Measurements from ENCODE around the gene RAB11A. TPM values are rescaled to one million over a fixed set of nuclear protein-coding genes. Genes with fewer than 3 reads are reported as not detected.

Gene RAB11A
- total and polyA plus RNA-seq, 9 donors, result 47.0 to 249 (median 139) TPM

DNA sequence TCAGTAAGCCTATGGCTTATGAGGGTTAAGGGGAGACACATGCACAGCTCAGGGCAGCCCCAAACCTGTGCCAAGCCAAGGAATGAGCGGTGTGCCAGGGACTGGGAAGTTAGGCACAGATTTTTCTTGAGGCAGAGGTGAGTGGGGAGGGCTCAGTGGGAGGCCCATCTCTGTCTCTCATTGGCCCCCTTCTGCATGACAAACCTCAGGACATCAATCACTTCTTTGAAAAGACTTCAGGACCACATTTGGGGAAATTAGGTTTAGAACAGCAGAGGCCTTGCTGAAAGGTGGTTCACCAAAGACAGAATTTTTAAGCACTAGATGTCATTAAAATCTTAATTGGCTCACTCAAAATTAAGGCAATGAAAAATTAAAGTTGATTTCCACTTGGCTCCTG is 57.2 kb downstream of the RAB11A start:
- no peak for DNase-seq
- H3K27ac ChIP-seq, result no peak overlapping the region
- no peaks in the 10 kb centered on the region for H3K9me3 ChIP-seq
- WGBS, 3 donors, result 95 to 100% (median 98%) methylated on average over 1 of the region's 1 CpG
- H3K4me3 ChIP-seq, result no peak overlapping the region
- intact Hi-C loops (cut with DNase I), result no loop called here
- H3K4me1 ChIP-seq (ENCODE audit: insufficient read depth), result no peaks in the 10 kb centered on the region
- H3K27me3 ChIP-seq, result no peaks in the 10 kb centered on the region
- TF ChIP-seq, protein P1, sequence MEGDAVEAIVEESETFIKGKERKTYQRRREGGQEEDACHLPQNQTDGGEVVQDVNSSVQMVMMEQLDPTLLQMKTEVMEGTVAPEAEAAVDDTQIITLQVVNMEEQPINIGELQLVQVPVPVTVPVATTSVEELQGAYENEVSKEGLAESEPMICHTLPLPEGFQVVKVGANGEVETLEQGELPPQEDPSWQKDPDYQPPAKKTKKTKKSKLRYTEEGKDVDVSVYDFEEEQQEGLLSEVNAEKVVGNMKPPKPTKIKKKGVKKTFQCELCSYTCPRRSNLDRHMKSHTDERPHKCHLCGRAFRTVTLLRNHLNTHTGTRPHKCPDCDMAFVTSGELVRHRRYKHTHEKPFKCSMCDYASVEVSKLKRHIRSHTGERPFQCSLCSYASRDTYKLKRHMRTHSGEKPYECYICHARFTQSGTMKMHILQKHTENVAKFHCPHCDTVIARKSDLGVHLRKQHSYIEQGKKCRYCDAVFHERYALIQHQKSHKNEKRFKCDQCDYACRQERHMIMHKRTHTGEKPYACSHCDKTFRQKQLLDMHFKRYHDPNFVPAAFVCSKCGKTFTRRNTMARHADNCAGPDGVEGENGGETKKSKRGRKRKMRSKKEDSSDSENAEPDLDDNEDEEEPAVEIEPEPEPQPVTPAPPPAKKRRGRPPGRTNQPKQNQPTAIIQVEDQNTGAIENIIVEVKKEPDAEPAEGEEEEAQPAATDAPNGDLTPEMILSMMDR (IDR thresholded peaks at IDR 0.05), result no peak
- no peak for TF ChIP-seq POLR2A (IDR thresholded peaks at IDR 0.05)
- TF ChIP-seq EP300 (IDR thresholded peaks at IDR 0.05), result no peak
- no peaks in the 10 kb centered on the region for H3K36me3 ChIP-seq

DNA sequence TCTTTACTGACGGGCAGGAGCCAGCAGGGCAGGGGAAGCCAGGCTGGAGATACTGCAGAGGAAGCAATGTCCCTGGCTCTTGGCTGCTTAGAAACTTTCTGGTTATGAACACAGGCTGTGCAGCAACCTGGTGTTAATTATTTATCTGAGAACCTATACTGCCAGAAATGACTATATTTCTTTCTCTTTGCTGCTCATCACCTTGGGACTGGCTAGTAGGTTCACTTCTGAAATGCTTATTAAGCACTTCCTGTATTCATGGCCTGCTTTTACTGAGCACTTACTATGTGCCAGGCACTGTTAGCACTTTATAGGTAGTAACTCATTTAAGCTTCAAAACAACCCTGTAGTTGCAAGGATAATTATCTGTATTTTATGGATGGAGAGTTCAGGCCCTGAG is 57.6 kb downstream of the RAB11A start:
- Histone ChIP-seq H3K9me3 (no peaks in the 10 kb centered on the region), H3K27me3 (no peaks in the 10 kb centered on the region), H3K4me1 (ENCODE audit: insufficient read depth) (no peaks in the 10 kb centered on the region), H3K4me3 (no peak overlapping the region), H3K27ac (no peak overlapping the region), H3K36me3 (no peaks in the 10 kb centered on the region)
- no peak for DNase-seq
- 92 to 94% (median 94%) methylated on average over 1 of the region's 1 CpG for WGBS, 3 donors
- TF ChIP-seq, protein P1 (IDR thresholded peaks at IDR 0.05), result no peak
- no peak for TF ChIP-seq POLR2A (IDR thresholded peaks at IDR 0.05)
- no peak for TF ChIP-seq EP300 (IDR thresholded peaks at IDR 0.05)
- intact Hi-C loops (cut with DNase I), result no loop called here

DNA sequence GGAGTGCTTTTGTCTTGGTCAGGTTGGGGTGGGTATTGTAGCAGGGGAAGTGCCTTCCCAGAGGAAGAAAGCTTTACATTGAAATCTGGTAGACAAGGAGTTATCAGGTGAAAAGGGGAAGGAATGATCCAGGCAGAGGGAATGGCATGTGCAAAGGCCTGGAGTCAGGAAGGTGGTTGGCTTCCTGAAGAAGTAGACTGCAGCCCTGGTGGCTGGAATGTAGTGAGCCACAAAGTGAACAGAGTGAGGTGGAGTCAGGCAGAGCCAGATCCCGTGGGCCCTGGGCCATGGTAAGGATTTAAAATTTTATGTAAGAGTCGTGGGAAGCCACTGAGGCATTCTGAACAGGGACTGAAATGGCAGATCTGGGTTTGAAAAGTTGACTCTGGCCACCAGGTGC is 58.3 kb downstream of the RAB11A start:
- intact Hi-C loops (cut with DNase I), result no loop called here
- Histone ChIP-seq H3K27ac (no peak overlapping the region), H3K4me1 (ENCODE audit: insufficient read depth) (no peaks in the 10 kb centered on the region), H3K27me3 (no peaks in the 10 kb centered on the region), H3K4me3 (no peak overlapping the region), H3K9me3 (no peaks in the 10 kb centered on the region), H3K36me3 (no peaks in the 10 kb centered on the region)
- WGBS, 3 donors, result 59 to 75% (median 63%) methylated on average over 2 of the region's 2 CpGs
- no peak for DNase-seq
- TF ChIP-seq POLR2A (IDR thresholded peaks at IDR 0.05) (no peak), EP300 (IDR thresholded peaks at IDR 0.05) (no peak)
- TF ChIP-seq, protein P1 (IDR thresholded peaks at IDR 0.05), result no peak

DNA sequence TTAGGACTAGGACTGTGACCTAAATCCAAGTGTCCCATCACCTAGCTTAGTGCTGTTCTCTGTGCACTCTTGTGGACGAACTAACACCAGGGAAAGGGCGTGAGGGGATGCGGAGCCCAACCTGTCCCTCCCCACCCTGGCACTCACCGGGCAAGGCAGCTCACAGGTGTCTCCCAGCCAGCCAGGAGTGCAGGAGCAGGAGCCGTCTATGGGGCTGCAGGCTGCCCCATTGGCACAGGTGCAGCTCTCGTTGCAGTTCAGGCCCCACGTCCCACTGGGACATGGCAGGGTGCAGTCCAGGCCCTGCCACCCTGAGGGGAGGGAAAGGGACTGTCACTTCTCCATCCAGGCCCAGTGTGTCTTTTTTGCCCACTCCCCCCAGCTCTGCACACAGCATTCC is 60.3 kb downstream of the RAB11A start:
- DNase-seq, result no peak
- WGBS, 3 donors, result 79 to 90% (median 82%) methylated on average over 6 to 7 of the region's 7 CpGs
- TF ChIP-seq POLR2A (IDR thresholded peaks at IDR 0.05) (no peak), EP300 (IDR thresholded peaks at IDR 0.05) (no peak)
- TF ChIP-seq, protein P1 (IDR thresholded peaks at IDR 0.05), result no peak
- H3K4me3 ChIP-seq, result no peak overlapping the region
- intact Hi-C loops (cut with DNase I), result no loop called here
- H3K27ac ChIP-seq, result no peak overlapping the region
- H3K36me3 ChIP-seq, result no peaks in the 10 kb centered on the region
- H3K9me3 ChIP-seq, result no peaks in the 10 kb centered on the region
- H3K27me3 ChIP-seq, result no peaks in the 10 kb centered on the region
- H3K4me1 ChIP-seq (ENCODE audit: insufficient read depth), result no peaks in the 10 kb centered on the region

DNA sequence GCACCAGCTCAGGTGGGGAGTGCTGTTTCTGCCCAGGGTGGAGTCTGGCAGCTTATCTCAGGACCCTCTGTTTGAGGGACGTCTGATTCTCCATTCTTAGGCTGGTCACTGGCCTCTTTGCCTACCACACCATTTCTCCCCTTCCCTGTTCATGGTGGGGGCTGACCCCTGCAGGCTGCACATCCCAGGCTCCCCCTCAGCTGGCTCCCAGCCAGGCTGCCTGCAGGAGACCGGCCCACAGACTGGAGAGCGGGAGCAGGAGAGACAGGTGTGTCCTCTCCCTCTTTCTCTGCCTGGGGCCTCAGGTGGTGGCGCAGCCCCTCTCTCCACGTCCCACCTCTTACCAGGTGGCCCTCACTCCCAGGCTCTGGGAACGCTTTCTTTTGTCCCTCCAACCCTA is 60.8 kb downstream of the RAB11A start:
- DNase-seq, result no peak

More for the DNA sequence above, 60.8 kb downstream of the RAB11A start:
- 48 to 54% (median 54%) methylated on average over 5 to 6 of the region's 6 CpGs for WGBS, 3 donors
- no peak for TF ChIP-seq POLR2A (IDR thresholded peaks at IDR 0.05)
- TF ChIP-seq, protein P1 (IDR thresholded peaks at IDR 0.05), result no peak
- no peak for TF ChIP-seq EP300 (IDR thresholded peaks at IDR 0.05)
- no peaks in the 10 kb centered on the region for H3K4me1 ChIP-seq (ENCODE audit: insufficient read depth)
- no peak overlapping the region for H3K27ac ChIP-seq
- intact Hi-C loops (cut with DNase I), result no loop called here
- H3K4me3 ChIP-seq, result no peak overlapping the region
- H3K27me3 ChIP-seq, result no peaks in the 10 kb centered on the region
- H3K36me3 ChIP-seq, result no peaks in the 10 kb centered on the region
- no peaks in the 10 kb centered on the region for H3K9me3 ChIP-seq
